ES-I3 (cell line): ENCODE data around the gene JAKMIP1.
"Not testable (repeated sequence)": the region's sequence is repeated elsewhere in the genome, so short reads cannot be mapped to it uniquely, and the experiment has no call there.

Source experiments
- H3K36me3 ChIP-seq: 2 replicates; pipeline ENCODE4 v1.6.1; 2013; ENCODE audit warnings: mild to moderate bottlenecking, low read length, control low read depth, moderate library complexity; ENCODE audit not compliant: insufficient read depth
- H3K4me1 ChIP-seq: 2 replicates; pipeline ENCODE4 v1.6.1; 2013; ENCODE audit warnings: mild to moderate bottlenecking, control low read depth, low read length; ENCODE audit not compliant: insufficient read depth
- H3K9ac ChIP-seq: 2 replicates; pipeline ENCODE4 v1.6.1; 2013; ENCODE audit warnings: low read depth, mild to moderate bottlenecking, low read length, moderate library complexity
- H3K9me3 ChIP-seq: 2 replicates; pipeline ENCODE4 v1.6.1; 2013; ENCODE audit warnings: mild to moderate bottlenecking, low read length, moderate library complexity; ENCODE audit not compliant: control insufficient read depth, insufficient read depth

JAKMIP1 gene

GRCh38 chr4:5999830-6000365, 200.5 kb downstream of the JAKMIP1 start:
- H3K9me3 ChIP-seq = no peaks in the 10 kb centered on the region
- H3K36me3 ChIP-seq = no peaks in the 10 kb centered on the region
- H3K4me1 ChIP-seq = no peaks in the 10 kb centered on the region
- H3K9ac ChIP-seq = no peak overlapping the region

GRCh38 chr4:5999356-5999755, 201.0 kb downstream of the JAKMIP1 start:
- Histone ChIP-seq H3K4me1 (no peaks in the 10 kb centered on the region), H3K9ac (no peak overlapping the region), H3K36me3 (no peaks in the 10 kb centered on the region), H3K9me3 (no peaks in the 10 kb centered on the region)

GRCh38 chr4:5998333-5998936, 201.9 kb downstream of the JAKMIP1 start:
- Histone ChIP-seq H3K36me3 (no peaks in the 10 kb centered on the region), H3K9ac (no peak overlapping the region), H3K9me3 (no peaks in the 10 kb centered on the region), H3K4me1 (no peaks in the 10 kb centered on the region)

DNA sequence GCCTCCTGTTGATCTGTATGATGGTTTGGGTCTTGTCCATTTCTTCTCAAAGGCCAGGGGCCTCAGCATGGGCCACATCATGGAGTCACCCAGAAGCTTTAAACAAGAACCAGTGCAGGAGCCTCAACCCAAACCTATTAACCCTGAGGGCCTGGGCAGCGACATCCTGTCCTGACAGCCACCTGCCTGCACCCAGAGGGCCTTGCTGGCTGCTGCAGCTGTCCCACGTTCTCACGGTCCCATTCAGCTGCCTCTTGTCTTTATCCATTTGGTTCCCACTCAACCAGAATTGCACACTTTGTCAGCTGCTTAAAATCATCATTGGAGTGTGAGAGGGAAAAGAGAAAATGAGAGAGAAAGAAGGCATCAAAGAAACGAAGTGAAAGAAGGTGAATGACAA, 203.7 kb downstream of the JAKMIP1 start:
- no peaks in the 10 kb centered on the region for H3K9me3 ChIP-seq
- H3K9ac ChIP-seq = no peak overlapping the region
- no peaks in the 10 kb centered on the region for H3K4me1 ChIP-seq
- no peaks in the 10 kb centered on the region for H3K36me3 ChIP-seq

DNA sequence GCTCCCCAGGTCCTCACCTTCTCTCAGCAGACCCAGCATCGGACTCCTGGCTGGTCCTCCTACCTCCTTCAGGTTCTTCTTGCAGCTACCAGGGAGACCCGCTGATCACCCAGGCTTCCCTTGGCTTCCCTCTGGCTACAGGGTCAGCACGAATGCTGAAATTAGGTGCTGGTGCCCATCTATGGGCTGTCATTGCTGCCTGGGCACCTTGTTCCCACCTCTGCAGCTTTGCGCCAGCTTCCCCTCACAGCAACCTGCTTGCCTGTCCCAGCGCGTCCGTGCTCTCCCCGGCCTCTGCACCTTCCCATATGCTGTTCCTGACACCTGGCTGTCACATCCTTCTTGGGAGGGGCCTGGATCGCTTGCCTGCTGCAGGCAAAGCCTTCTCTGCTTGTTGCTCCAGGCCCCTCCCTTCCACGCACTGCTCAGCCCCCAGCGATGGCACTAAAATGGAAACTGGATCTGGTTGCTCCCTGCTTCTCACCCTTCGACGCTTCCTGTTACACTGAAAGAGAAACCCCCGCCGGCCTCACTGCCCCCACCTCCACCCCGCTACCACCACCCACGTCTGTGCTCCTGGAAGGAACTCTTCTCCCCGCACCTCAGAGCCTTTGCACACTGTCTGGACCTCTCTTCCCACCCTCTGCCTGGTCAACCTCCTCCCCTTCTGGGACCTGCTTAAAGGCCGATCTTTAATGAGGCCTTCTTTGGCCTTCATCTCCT, 204.3 kb downstream of the JAKMIP1 start:
- Histone ChIP-seq H3K9me3 (no peaks in the 10 kb centered on the region), H3K9ac (no peak overlapping the region), H3K4me1 (no peaks in the 10 kb centered on the region), H3K36me3 (no peaks in the 10 kb centered on the region)

DNA sequence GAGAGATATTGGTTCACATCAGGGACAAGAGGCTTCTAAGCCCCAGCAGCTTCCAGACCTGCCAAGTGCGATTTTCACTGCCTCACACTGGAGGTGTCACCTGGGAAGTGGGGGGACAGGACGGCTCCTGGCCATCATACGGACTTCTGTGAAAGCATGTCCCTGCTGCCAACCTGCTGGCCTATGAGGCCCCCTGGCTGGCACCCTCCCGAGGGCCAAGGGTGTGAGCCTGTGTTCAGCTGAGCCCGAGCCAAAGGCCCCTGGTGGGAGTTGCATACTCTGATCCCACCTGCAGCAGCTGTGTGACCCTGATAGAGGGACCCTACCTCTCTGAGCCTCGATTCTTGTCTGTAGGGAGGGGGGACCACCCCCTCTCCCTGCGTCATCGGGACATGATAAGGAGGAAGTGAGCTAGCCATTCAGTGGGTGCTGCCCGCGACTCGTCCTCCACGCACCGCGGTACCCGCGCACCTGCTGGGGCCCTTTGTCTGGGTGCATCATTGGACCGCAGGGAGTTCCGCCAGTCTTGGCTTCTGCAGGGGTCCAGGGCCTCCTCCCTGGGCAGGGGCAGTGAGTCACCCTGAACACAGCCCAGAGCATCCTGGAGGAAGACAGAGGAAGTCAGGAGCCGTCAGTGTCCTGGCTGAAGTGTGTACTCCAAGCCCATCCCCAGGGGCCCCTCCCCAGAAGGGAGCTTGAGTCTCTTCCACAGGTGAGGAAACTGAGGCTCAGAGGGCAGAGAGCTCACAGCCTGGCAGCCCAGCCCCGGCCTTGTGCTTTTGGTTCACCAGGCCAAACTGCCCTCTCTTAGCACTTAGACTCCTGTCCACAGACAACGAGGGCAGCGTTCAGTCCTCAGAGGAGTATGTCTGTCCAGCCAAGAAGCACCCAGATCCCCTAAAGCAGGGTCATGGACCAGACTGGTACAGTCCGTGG, 206.2 kb downstream of the JAKMIP1 start:
- H3K9me3 ChIP-seq = no peaks in the 10 kb centered on the region
- H3K4me1 ChIP-seq = no peaks in the 10 kb centered on the region
- H3K36me3 ChIP-seq = no peaks in the 10 kb centered on the region
- H3K9ac ChIP-seq = no peak overlapping the region; the same call in 1 of the 2 replicates

GRCh38 chr4:5993346-5993745, 207.0 kb downstream of the JAKMIP1 start:
- H3K4me1 ChIP-seq, H3K9me3 ChIP-seq, H3K36me3 ChIP-seq, H3K9ac ChIP-seq: not testable (repeated sequence)

DNA sequence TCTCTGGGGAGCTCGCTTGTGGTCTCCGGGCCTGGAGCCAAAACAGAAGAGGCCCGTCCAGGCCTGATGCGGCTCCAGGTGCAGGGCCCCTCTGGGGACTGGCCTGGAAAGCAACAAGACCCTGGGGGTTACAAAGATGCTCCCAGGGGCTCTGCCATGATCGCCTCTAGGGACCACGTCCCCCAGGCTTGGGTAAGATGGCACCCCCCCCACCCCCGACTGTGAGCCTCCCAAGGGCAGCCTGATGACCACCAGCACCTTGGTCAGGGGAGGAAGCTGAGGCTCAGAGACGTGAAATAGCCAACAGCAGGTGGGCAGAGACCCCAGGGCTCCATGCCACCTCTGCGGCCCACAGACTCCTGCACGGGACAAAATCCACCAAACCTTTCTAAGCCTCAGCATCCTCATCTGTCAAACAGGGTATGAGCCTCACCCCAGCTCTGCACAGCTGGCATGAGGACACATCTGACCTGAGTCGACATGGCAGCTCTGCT, 207.5 kb downstream of the JAKMIP1 start:
- H3K9me3 ChIP-seq = no peaks in the 10 kb centered on the region
- no peaks in the 10 kb centered on the region for H3K4me1 ChIP-seq
- H3K9ac ChIP-seq = no peak overlapping the region
- H3K36me3 ChIP-seq = no peaks in the 10 kb centered on the region

GRCh38 chr4:5992171-5992827, 208.1 kb downstream of the JAKMIP1 start:
- H3K9me3 ChIP-seq = no peaks in the 10 kb centered on the region
- no peak overlapping the region for H3K9ac ChIP-seq
- no peaks in the 10 kb centered on the region for H3K4me1 ChIP-seq
- no peaks in the 10 kb centered on the region for H3K36me3 ChIP-seq

- Histone ChIP-seq H3K36me3 (no peaks in the 10 kb centered on the region), H3K9ac (no peak overlapping the region), H3K9me3 (no peaks in the 10 kb centered on the region), H3K4me1 (no peaks in the 10 kb centered on the region)
Measured at GRCh38 chr4:5991405-5991804, 208.9 kb downstream of the JAKMIP1 start.

DNA sequence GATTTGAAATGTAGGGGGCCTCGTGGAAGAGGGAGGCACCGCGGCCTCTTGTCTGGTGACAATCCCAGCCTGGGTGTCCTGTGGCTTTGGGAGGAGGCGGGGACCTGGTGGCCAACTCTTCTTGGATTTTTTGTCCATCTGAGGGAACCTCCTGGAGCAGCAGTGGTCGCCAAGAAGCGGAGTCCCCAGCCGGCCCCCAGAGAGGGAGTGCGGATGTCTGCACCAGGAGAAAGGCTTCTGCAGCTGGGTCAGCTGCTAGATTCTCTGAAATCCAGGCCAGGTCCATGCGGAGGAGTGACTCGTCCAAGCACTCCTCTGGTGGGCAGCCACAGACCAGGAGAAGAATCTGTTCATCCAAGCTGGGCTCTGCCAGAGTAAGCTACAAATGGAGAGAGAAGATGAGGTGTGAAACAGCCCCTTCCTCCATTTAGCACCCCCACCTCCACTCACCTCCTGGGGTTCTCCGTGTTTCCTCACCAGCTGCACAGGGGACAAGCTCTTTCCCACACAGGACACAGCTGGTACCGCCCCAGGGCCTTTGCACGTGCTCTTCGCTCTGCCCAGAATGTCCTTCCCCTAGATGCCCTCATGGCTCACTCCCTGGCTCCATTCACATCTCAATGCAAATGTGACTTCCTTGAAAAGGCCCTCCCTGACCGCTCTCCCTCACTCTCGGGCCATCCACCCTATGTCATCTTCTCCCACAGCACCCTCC, 209.7 kb downstream of the JAKMIP1 start:
- no peaks in the 10 kb centered on the region for H3K4me1 ChIP-seq
- no peaks in the 10 kb centered on the region for H3K36me3 ChIP-seq
- no peak overlapping the region for H3K9ac ChIP-seq
- no peaks in the 10 kb centered on the region for H3K9me3 ChIP-seq

- Histone ChIP-seq H3K4me1 (no peaks in the 10 kb centered on the region), H3K36me3 (no peaks in the 10 kb centered on the region), H3K9me3 (no peaks in the 10 kb centered on the region), H3K9ac (no peak overlapping the region)
Measured at GRCh38 chr4:5989236-5990225, 210.8 kb downstream of the JAKMIP1 start.
